GM18502 (cell line): ENCODE results near the gene CATSPER1.
"Not testable (repeated sequence)": the region's sequence is repeated elsewhere in the genome, so short reads cannot be mapped to it uniquely, and the experiment has no call there.

ENCODE experiments used
- ATAC-seq: cut with Tn5 transposase; IDR thresholded peaks from one replicate; pipeline ENCODE4 v1.9.1; 2021; ENCODE audit warnings: mild to moderate bottlenecking; ENCODE audit not compliant: unreplicated experiment, poor library complexity

CATSPER1 gene

DNA sequence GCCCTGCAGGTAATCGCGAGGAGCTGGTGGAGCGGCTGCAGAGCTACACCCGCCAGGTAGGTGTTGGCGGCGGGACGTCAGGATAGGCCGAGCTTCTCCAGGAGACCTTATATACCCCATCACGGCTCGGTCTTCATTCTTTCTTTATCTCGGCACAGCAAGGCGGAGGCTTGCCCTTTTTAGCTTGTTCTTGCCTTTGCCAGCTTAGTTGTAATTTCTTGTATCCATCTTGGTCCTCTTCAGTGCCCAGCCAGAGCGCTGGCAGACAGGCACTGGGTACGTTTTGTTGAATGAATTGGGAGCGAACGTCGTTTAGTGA lies 26.3 kb upstream of the CATSPER1 start:
- ATAC-seq, result no peak

DNA sequence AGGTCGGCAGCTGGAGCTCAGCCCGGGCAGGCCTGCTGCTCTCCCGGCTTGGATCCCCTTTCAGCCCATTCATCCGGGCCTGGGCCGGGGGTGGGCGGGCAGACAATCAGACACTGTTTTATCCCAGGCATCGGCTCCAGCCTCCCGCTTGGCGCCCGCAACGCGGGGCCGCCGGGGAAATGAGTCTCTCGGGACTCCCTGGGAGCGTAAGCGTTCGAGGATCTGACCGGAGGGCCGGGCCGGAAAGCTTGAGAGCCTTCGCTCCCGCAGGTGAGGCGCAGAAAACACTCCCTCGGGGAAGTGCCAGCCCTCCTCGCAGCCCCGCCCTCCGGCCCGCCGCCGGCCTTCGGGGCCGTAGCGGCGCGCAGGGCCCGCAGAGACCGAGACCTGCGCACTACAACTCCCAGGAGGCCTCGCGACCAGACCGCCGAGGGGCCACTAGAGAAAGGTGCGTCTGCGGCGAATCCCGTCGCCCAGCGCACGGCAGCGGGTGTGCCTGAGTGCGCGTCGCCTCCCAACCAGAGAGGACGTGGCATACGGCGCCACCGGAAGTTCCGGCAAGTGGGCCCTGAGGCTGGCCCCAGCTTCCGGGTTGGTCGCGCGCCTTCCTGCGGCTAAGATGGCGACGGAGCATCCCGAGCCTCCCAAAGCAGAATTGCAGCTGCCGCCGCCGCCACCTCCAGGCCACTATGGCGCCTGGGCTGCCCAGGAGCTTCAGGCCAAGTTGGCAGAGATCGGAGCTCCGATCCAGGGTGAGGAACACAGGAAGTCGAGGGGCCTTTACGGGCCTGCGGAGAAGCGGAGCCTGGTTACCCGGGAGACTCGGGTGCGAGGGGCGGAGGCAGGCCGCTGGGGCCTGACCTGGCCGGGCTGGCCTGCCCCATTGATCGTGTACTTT lies 25.7 kb upstream of the CATSPER1 start, which contains the start of gene SF3B2:
Gene SF3B2 (plus strand): TSS at position 599 of the 898 bp plus-strand sequence. CDS start 21 bp downstream, at position 620.
- peak; percentile 91 for ATAC-seq

DNA sequence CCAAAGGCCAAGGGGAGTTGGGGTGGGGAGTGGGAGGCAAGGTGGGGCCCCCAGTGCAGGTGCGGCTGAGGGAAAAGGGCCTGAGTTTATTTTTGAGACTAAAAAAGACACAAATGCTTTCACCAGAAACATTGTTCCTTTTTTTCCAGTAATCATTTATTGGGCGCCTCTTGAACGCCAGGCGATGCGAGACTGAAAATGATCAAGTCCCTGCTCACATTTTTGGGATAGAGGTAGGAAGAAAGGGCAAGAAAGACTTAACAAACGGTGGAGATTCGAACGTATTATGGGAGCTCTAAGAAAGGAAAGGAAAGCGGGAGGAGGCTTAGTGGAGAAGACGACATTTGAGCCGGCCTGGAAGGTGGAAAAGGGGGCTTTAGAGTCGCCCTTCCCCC lies 25.1 kb upstream of the CATSPER1 start:
- ATAC-seq, result no peak

DNA sequence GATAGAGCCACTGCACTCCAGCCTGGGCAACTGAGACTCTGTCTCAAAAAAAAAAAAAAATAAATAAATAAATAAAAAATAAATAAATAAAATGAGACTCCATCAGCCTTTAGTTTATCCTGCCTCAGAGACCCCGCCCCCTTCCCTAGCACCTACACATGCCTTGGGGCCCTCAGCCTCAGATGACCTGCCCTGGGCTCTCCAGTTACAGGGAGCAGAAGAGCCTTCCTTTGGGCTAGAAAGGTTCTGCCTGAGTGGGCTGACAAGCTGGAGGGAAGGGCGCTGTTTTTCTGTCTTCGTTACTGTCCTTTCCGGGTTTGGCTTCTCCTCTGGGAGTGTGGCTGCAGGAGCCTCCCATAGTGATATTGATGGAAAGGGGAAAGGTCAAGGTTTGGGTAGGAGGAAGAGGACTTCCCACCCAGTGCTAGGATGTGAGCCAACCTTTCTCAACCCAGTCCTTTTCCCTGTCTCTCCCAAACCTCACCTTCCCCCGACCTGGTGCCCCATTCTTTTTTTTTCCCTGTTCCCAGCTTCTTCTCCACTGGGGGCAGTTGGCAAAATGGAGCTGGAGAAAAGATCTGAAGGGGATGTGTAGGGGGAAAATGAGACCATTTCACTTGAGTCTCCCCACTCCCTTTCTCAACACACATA lies 24.4 kb upstream of the CATSPER1 start:
- no peak for ATAC-seq

DNA sequence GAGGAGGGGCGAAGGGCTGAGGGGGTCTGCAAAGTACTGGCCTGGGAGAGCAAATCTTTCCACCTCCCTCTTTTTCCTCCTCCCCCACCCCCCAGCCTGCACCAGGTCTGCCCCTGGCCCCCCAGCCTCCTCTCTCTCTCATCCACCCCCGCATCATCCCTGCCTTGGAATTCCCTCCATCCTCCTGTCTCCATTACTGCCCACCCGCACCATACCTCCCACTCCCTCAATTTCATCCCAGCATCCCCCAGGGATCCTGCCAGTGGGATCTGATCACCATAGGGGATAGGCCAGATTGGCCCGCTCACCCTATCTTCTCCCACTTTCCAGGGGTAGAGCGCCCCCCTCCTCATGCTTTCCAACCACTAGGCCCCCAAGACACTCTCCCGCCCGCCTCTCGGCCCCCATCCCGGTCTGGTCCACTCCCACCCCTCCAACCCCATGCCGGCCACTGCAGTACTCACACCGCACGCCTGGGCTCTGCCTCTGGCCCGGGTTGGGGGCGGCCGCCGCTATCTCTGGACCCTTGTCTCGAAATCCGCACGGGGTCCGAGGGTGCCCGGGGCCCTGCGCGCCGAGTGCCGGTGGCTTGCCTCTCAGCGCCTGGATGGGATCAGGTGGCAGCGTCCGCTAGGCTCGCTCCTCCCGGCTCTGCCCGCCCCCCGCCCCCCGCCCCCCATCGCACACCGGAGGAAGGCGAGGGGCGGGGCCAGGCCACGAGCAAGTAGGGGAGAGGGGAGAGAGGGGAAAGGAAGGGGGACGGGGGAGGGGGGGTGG lies 22.5 kb upstream of the CATSPER1 start, which contains the start of gene GAL3ST3:
Gene GAL3ST3 (minus strand): TSS at position 615 of the 777 bp plus-strand sequence. CDS start 3,746 bp downstream, outside the sequence.
- no peak for ATAC-seq

DNA sequence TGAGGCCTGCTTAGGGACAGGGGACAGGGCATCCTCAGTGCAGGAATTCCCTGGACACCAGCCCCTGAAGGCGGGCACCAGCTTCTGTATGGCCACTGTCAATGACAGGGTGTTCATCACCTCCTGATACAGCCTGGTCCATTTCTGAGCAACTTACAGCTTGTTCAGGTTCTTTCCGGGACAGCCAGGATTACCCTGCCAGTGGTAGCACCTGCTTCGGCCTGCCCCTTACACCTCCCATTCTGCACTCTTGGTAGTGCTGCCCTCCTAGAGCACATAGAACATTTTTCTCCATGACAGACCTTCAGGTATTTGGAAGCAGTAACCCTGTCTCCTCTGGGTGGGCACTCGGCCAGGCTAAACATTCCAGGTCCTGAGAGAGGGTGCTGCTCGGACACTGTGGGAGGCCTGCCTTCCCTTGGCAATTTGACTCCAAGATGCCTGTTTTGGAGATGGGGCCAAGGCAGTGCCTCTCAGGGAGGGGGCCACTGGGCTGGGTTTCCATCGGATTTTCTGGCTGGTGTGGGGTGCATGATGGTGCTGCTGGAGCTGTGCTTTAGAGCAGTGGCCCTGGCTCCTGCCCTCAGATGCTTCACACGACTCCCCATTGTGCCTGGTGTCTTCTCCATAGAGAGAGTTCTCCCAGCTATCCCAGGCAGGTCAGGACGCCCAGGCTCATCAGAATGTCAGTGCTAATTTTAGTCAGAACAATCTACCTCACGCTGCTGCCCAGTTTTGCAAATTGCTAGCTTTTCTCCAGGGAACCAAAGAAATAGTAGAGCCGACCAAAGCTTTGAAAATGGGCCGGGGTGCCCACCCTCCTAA lies 21.5 kb upstream of the CATSPER1 start:
- no peak for ATAC-seq

DNA sequence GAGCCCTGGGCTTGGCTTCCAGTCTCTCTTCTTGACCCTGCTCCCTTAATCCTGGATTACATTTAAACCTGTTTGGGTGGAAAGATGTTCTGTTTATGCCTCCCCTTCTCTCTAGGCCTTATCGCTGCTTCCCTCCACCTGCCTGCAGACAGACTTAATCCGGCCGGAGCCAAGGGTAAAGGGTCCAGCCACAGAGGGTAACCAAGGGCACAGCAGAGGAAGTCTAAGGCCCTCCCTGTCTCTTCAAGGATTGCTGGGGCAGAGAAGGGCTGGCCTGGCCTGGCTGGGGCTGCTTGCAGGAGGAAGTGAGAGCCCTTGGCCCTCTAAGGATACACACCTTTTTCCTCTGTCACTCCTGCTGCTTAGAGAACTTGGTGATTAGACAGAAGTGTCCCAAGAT lies 20.6 kb upstream of the CATSPER1 start:
- no peak for ATAC-seq

DNA sequence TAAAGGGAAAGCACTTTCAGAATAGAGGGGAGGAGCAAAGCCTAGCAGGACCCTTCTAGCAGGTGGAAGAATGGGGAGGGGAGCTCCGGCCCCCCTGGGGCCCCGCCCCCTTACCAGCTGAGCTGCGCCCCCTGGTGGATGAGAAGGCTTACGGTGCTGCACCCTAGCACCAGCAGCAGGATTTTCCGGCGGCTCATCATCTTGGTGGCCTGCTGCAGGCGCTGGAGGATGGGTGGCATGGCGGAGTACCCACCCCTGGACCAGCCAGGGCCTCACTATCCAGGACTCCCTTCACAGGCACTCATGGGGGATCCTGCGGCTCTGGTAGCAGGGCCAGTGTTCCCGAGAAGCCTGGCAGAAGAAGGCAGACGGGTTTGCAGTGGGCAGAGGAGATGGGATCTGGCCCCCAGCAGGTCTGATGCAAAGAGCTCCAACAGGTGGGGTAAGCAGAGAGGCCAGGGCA lies 18.9 kb upstream of the CATSPER1 start:
- peak; percentile 72 for ATAC-seq

DNA sequence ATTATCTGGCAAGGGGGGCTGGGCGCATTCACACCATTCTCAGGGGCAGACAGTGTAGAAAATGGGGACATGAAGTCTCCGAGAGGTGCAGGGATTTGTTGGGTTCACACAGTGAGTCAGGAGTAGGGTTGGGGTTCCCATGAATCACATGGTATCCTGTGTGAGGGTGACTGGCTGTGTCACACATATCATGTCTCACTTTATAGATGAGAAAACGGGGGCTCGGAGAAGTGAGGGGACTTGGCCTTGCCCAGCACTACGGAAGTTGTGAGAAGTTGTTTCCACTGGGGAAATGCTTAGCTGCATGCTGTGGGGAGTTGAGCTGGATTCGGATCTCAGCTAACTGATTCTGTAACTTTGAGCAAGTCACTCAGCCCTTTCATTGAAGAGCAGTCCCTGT lies 18.5 kb upstream of the CATSPER1 start:
- ATAC-seq, result no peak

DNA sequence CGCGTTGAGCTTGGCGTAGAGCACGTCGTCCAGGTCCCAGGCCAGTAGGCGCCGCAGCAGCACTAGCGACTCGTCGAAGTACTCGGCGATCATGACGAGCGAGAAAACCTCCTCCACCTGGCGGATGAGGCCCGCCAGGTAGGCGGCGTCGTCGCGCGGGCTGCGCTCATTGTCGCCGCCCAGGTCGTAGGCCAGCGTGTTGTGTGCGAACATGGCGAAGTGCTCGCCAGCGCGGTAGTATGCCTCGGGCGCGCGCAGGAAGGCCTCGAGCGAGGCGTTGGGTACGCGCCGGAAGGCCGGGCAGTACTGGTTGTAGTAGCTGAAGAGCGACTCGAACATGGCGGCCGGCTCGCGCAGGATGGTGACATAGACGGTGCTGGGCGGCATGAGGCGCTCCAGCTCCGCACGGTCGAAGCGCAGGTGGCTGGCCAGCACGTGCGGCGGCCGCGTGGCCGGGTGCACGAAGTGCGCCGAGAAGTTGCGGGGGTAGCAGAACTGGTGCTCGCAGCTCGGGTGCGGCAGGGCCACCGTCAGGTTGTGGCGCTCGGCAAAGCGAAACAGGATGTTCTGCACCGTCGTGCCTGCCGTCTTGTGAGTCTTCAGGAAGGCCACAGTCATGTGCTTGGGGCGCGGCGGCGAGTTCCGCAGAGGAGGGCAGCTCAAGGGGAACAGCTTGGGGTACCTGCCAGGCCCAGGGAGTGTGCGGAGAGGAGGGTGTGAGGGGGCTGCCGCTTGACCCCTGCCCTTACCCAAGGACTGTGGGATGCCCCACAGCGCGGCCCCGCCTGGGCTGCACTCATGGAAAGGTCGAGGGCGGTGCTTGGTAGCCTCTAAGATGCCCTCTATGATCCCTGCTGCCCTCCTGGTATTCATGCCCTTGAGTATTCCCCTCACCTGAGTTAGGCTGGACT lies 17.0 kb upstream of the CATSPER1 start:
- ATAC-seq, result no peak

DNA sequence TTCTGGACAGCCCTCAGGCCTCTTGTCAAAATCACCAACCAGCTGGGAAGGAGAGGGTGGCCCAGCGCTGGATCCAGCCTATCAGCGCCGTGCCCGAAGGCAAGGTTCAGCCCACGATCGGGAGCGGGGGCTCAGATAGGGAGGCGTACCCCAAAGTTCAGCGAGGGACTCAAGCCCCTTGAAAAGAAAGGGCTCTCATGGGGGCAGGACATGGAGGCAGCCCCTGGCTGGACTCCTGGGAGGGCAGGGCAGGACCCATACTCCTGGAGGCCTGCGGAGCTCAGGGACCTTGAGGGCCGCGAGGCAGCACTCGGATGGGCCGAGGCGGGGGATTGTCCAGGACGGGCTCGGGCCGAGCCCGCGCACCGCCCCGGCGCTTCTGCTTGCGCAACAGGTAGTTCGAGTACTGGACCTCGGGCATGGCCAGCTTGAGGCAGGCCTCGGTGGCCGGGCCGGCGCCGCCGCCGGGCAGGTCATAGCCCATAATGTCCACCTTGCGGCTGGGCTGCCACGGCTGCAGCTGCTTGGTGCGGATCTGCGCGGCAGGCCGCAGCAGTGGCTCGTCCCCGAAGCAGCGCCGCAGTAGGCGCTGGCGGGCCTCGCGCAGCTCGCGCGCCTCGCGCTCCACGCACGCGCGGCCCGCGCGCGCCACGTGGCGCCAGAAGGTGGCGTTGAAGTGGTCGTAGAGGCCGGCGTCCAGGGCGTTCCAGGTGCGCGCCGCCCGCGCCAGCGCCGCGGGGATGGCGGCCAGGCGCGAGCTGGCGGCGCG lies 16.1 kb upstream of the CATSPER1 start:
- ATAC-seq, result no peak

DNA sequence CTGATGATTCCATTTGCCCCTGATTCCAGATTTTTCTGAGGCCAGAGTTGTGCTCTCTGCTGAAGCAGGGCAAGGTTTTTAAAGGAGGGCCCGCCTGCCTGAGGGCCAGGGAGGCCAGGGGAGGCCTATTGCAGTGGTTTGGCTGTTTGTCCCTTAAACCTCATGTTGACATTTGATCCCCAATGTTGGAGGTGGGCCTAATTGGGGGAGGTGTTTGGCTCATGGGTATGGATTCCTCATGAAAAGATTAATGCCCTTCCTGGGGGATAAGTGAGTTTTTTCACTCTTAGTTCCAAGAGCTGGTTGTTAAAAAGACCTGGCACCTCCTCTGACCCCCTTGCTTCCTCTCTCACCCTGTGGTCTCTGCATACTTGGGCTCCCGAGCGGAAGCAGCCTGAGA lies 13.5 kb upstream of the CATSPER1 start:
- ATAC-seq, result no peak

DNA sequence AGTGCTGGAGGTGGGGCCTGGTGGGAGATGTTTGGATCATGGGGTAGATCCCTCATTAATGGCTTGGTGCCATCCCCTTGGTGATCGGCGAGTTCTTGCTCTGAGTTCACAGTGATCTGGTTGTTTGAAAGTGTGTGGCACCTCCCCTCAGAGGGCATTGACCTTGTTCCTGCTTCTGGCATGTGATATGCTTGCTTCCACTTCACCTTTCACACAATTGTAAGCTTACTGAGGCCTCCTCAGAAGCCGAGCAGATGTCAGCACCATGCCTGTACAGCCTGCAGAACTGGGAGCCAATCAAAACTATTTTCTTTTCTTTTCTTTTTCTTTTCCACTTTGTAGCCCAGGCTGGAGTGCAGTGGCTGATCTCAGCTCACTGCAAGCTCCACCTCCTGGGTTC lies 11.0 kb upstream of the CATSPER1 start:
- ATAC-seq, result no peak

DNA sequence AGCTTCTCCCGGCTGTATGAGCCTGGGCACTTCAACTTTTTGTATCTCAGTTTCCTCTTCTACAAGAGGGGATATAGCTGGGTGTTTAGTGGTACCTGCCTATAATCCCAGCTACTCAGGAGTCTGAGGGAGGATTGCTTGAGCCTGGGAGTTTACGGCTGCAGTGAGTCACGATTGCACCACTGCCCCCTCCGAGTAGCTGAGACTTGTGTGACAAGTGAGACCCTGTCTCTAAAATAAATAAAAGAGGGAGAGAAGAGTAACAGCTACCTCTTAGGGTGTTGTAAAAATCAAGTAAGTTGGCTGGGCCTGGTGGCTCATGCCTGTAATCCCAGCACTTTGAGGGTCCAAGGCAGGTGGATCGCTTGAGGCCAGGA lies 10.0 kb upstream of the CATSPER1 start:
- ATAC-seq, result no peak

DNA sequence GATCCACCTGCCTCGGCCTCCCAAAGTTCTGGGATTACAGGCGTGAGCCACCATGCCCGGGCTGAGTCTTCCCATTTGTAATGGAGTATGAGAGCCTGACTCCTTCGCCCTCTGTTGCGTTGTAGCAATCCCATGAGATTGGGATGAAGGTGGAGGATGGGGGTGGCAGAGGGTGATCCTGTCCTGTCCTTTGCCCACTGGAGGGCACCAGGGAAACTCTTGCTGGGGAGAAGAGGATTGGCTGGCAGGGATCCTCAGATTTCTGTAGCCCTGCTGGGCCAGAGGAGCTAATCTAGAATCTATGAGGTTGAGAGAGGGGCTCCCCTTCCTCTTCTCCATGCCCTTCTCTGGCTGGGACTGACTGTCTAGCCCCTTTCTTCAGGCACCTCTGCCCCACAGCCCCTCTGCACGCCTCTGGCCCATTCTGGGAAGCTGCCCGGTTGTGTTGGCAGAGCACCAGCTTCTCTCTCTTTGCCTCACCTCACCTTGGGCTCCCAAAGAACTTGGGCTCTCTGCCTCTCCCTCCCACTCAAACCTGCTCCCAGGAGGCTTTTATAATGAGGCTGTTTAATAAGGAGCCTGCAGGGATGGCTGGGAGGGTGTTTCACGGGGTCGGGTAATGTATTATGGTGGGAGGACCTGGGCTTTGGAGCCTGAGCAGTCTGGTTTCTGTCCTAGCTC lies 9.5 kb upstream of the CATSPER1 start:
- ATAC-seq, result no peak

DNA sequence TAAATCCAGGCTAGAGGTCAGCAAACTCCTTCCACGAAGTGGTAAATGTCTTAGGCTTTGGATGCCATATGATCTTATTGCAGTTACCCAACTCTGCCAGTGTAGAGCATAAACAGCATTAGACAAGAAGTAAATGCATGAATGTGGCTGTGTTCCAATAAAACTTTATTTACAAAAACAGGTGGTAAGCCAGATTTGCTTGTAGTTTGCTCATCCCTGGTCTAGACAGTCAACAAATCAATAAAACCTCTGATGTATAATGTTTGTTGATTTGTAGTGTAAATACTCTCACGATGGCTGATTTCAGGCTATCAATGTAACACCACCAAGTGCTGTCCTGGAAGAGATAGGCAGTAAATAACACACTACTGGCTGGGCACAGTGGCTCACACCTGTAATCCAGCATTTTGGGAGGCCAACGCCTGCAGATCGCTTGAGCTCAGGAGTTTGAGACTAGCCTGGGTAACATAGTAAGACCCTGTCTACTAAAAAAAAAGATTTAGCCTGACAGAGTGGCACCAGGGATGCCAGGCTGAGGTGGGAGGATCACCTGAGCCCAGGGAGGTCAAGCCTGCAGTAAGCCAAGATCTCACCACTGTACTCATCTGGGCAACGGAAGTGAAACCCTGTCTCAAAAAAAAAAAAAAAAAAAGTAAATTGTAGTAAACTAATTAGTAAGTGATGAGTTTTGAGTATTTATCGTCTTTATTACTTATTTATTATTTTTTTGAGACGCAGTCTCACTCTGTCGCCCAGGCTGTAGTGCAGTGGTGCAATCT lies 6.9 kb upstream of the CATSPER1 start:
- no peak for ATAC-seq

DNA sequence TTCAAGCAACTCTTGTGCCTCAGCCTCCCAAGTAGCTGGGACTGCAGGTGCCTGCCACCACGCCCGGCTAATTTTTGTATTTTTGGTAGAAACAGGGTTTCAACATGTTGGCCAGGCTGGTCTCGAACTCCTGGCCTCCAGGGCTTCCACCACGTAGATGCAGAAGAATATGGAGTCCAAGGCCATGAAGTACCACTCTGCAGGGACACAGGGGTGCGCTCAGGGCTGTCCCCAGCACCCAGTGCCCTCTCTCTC lies 3.2 kb downstream of the CATSPER1 start:
- ATAC-seq, result not testable (repeated sequence)
